Gastroesophageal sphincter (tissue), 4 donors: ENCODE results near the gene PTPRN2. TPM values are rescaled to one million over a fixed set of nuclear protein-coding genes. Genes with fewer than 3 reads are reported as not detected.

Experiments
- ATAC-seq: fragments of 150-250 bp; one replicate; pipeline ENCODE4 v1.9.1; 2016; ENCODE audit warnings: mild to moderate bottlenecking, moderate library complexity
- H3K27ac ChIP-seq, 4 donors: fragments of 200-600 bp; sonication (generic) in 3 of 4; 1 replicate in 3 of 4; 2 replicates in 1 of 4; pipeline ENCODE4 v1.5.1; 2016 to 2019
- H3K27me3 ChIP-seq: fragments of 200-600 bp; sonication (generic); one replicate; pipeline ENCODE4 v1.5.1; 2019
- H3K36me3 ChIP-seq, 2 donors: fragments of 200-600 bp; sonication (generic); one replicate each; pipeline ENCODE4 v1.5.1; 2019; ENCODE audit warnings: control low read depth in 1 of 2
- H3K4me1 ChIP-seq, 3 donors: fragments of 200-600 bp; sonication (generic); 1 replicate in 2 of 3; 2 replicates in 1 of 3; pipeline ENCODE4 v1.5.1; 2016 to 2019; ENCODE audit warnings: control low read depth in 2 of 3
- H3K4me3 ChIP-seq, 2 donors: fragments of 200-600 bp; sonication (generic); one replicate each; pipeline ENCODE4 v1.5.1; 2019; ENCODE audit warnings: mild to moderate bottlenecking in 1 of 2, moderate library complexity in 1 of 2
- H3K9me3 ChIP-seq, 3 donors: fragments of 200-600 bp; sonication (generic); one replicate each; pipeline ENCODE4 v1.5.1; 2017 to 2019; ENCODE audit warnings: control low read depth in 2 of 3
- CTCF ChIP-seq, 4 experiments: fragments of 200-600 bp in 2 of 4; fragments of 450-650 bp in 2 of 4; sonication (generic) in 1 of 4; IDR thresholded peaks; one replicate each; pipeline ENCODE4 v1.5.1; 2017 to 2019; ENCODE audit warnings: antibody characterized with exemption in 4 of 4, mild to moderate bottlenecking in 2 of 4, moderate library complexity in 2 of 4
- EP300 ChIP-seq: sonication (generic); formaldehyde crosslinking; IDR thresholded peaks from one replicate; pipeline ENCODE4 v1.6.1; 2017; ENCODE audit warnings: antibody characterized with exemption, mild to moderate bottlenecking
- POLR2A ChIP-seq, 2 donors: fragments of 450-650 bp; IDR thresholded peaks; one replicate each; pipeline ENCODE4 v1.6.1; 2017; ENCODE audit warnings: antibody characterized with exemption in 2 of 2, mild to moderate bottlenecking in 2 of 2, moderate library complexity in 1 of 2
- POLR2AphosphoS5 ChIP-seq: sonication (generic); formaldehyde crosslinking; IDR thresholded peaks from one replicate; pipeline ENCODE4 v1.6.1; 2017; ENCODE audit warnings: antibody characterized with exemption
- WGBS, 2 donors: methylation state at CpG; one replicate each; pipeline ENCODE4 v1.1.5; 2018; ENCODE audit warnings: low coverage in 1 of 2; 5-methylcytosine and 5-hydroxymethylcytosine counted together
- total RNA-seq, 4 donors: library from RNA; depleted of rRNA; stranded (reverse); fragments of >200 nt; gene quantifications; one replicate each; pipeline ENCODE4 v1.1.0, GENCODE V29; 2016

The PTPRN2 gene
- total RNA-seq, 4 donors from 2014 or later: 1.7 to 4.7 (median 3.3) TPM

DNA sequence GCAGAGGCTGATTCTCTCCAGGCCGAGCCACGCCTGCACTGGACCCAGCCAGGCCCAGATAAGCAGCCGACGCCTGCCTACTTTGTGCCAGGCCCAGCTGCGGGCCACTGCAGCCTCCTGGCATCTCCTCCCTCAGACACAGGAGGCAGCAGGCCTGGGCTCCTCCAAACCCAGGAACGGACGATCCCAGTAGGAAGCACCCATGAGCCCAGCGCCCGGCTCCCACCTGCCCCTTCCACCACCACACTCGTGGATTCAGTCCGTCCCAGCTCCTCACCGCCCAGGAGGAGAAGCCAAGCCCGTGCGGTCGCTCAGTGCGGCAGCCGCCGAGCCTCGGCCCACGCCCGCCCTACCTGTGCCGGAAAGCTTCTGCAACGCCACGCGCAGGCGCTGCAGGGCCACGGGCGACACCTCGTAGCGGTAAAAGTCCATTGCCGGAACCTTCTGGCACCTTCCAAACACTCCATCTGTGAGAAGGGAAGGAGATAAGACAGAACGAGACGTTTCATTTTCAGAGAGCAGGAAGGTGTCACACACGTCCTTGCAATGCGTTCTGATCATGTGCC, 271.1 kb downstream of the PTPRN2 start:
- H3K36me3 ChIP-seq: no peaks in the 10 kb centered on the region
- 68 to 95% methylated on average over 2 to 6 of the region's 35 CpGs for WGBS, 2 donors
- no peak for ATAC-seq

GRCh38 chr7:158315881-158316280, 271.7 kb downstream of the PTPRN2 start:
- no peak for ATAC-seq
- WGBS, 2 donors: 84% methylated on average over 4 of the region's 11 CpGs; no CpG with 5 or more reads in 1 of the 2 donors

More for the DNA sequence above, 271.1 kb downstream of the PTPRN2 start:
- H3K9me3 ChIP-seq: no peaks in the 10 kb centered on the region
- no peak overlapping the region for H3K4me3 ChIP-seq
- H3K4me1 ChIP-seq: no peaks in the 10 kb centered on the region
- no peak overlapping the region for H3K27ac ChIP-seq
- TF ChIP-seq POLR2AphosphoS5 (no peak), POLR2A (IDR thresholded peaks at IDR 0.05) (no peak), CTCF (IDR thresholded peaks at IDR 0.05) (no peak), EP300 (no peak)
- peaks cover 43% of the 10 kb centered on the region for H3K27me3 ChIP-seq

DNA sequence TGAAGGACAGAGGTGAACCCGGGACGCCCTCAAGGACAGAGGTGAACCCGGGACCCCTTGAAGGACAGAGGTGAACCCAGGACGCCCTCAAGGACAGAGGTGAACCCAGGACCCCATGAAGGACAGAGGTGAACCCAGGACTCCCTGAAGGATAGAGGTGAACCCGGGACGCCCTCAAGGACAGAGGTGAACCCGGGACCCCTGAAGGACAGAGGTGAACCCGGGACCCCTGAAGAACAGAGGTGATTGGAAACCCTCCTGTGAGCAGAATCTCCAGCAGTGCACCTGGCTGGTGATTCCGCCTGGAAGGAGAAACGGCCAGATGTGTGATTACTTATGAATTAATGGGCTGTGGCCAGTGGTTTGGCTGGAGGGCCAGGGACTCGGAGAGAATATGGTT, 272.3 kb downstream of the PTPRN2 start:
- H3K27ac ChIP-seq: no peak overlapping the region
- H3K4me1 ChIP-seq: no peaks in the 10 kb centered on the region
- no peak overlapping the region for H3K4me3 ChIP-seq
- TF ChIP-seq POLR2A (IDR thresholded peaks at IDR 0.05): no peak
- TF ChIP-seq EP300: no peak
- TF ChIP-seq POLR2AphosphoS5: no peak
- no peak for TF ChIP-seq CTCF (IDR thresholded peaks at IDR 0.05)
- 88 to 93% methylated on average over 7 of the region's 11 CpGs for WGBS, 2 donors
- H3K36me3 ChIP-seq: no peaks in the 10 kb centered on the region
- ATAC-seq: no peak
- H3K27me3 ChIP-seq: peaks cover 35% of the 10 kb centered on the region
- H3K9me3 ChIP-seq: no peaks in the 10 kb centered on the region

More at GRCh38 chr7:158315881-158316280, 271.7 kb downstream of the PTPRN2 start:
- H3K4me1 ChIP-seq: no peaks in the 10 kb centered on the region
- no peaks in the 10 kb centered on the region for H3K9me3 ChIP-seq
- H3K36me3 ChIP-seq: no peaks in the 10 kb centered on the region
- peaks cover 39% of the 10 kb centered on the region for H3K27me3 ChIP-seq
- H3K4me3 ChIP-seq: no peak overlapping the region
- no peak overlapping the region for H3K27ac ChIP-seq
- TF ChIP-seq POLR2AphosphoS5: no peak
- no peak for TF ChIP-seq CTCF (IDR thresholded peaks at IDR 0.05)
- no peak for TF ChIP-seq POLR2A (IDR thresholded peaks at IDR 0.05)
- TF ChIP-seq EP300: no peak

DNA sequence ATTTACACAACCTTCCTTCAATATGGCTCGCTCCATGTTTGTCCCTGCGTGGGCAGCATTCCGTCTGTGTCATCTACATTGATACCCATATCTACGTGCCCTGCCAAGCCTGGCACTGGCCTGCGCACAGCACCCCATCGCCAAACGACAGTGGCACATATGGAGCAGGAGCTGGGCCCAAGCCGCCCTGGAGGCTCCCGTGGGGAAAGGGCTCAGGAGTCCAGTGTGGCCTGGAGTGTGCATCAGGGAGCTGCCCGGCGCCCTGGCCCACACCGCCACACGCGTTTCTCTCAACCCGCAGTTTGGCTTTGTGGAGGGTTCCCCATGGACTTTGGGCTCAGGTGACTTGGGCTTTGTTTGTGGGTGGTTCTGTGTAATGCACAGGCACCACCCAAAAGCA, 273.2 kb downstream of the PTPRN2 start:
- H3K27me3 ChIP-seq: peaks cover 35% of the 10 kb centered on the region
- WGBS, 2 donors: 97 to 100% methylated on average over 3 to 6 of the region's 15 CpGs
- ATAC-seq: no peak
- TF ChIP-seq CTCF (IDR thresholded peaks at IDR 0.05): no peak
- no peak for TF ChIP-seq POLR2A (IDR thresholded peaks at IDR 0.05)
- no peak for TF ChIP-seq POLR2AphosphoS5
- TF ChIP-seq EP300: no peak
- H3K4me1 ChIP-seq: no peaks in the 10 kb centered on the region
- H3K4me3 ChIP-seq: no peak overlapping the region
- H3K9me3 ChIP-seq: no peaks in the 10 kb centered on the region
- H3K36me3 ChIP-seq: no peaks in the 10 kb centered on the region
- H3K27ac ChIP-seq: no peak overlapping the region

DNA sequence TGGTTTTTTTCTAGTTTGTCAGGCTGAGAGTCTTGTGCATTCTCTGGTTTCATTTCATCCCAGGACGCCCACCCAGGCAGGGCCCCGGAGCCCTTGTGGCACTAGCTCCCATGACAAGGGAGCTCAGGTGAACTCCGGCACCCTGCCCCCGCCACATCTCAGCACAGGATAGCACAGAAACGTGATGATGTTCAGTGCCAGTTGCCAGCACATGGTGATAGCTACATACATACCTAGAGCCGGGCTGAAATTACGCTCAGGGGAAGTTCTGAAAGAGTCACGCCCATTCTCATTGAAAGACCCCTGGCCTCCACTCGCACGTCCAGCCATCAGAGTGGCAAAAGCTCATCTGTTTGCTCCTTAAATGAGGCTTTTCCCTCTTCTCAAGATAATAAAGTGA, 273.7 kb downstream of the PTPRN2 start:
- no peak for ATAC-seq
- TF ChIP-seq EP300 (no peak), CTCF (IDR thresholded peaks at IDR 0.05) (no peak), POLR2AphosphoS5 (no peak), POLR2A (IDR thresholded peaks at IDR 0.05) (no peak)

More for the DNA sequence above, 273.7 kb downstream of the PTPRN2 start:
- Histone ChIP-seq H3K9me3 (no peaks in the 10 kb centered on the region), H3K27me3 (peaks cover 35% of the 10 kb centered on the region), H3K4me1 (no peaks in the 10 kb centered on the region), H3K27ac (no peak overlapping the region), H3K4me3 (no peak overlapping the region), H3K36me3 (no peaks in the 10 kb centered on the region)
- 88 to 100% methylated on average over 1 to 10 of the region's 10 CpGs for WGBS, 2 donors
